NCI-H2081 treated with DMSO at 0.1 percent for 48 hours (cell line): ENCODE results near the gene TM4SF20.

Source experiments
- DNase-seq: peaks from one replicate; lab custom pipeline; 2025; lab: John Stamatoyannopoulos, UW

Gene TM4SF20

DNA sequence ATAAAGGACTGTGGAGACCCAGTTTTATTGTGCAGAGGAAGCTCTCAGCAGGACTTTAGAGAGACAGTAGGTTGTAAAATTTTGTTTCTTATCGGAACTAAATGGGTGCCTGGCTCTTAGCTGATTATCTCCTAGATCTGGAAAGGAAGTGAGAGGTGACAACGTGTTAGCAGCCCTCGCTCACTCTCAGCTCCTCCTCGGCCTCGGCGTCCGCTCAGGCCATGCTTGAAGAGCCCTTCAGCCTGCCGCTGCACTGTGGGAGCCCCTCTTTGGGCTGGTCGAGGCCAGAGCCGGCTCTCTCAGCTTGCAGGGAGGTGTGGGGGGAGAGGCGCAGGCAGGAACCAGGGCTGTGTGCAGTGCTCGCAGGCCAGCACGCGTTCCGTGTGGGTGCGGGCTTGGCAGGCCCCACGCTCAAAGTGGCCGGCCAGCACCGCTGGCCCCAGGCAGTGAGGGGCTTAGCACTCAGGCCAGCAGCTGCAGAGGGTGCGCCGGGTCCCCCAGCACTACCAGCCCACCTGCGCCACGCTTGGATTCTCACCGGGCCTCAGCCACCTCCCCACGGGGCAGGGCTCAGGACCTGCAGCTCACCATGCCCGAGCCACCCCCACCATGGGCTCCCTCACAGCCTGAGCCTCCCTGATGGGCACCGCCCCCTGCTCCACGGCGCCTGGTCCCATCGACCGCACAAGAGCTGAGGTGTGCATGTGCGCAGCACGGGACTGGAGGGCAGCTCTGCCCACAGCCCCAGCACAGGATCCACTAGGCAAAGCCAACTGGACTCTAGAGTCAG lies 58.6 kb downstream of the TM4SF20 start:
- no peak for DNase-seq

DNA sequence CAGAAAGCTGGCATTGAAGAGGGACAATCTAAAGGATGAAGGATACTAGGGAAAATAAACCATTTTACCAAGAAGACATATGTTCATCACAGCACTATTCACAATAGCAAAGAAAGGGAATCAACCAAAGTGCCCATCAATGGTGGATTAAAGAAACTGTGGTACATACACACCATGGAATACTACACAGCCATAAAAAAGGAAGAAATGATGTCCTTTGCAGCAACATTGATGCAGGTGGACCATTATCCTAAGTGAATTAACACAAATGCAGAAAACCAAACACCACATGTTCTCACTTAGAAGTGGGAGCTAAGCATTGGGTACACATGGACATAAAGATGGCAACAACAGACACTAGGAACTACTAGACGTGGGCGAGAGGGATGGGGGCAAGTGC lies 61.3 kb downstream of the TM4SF20 start:
- no peak for DNase-seq

DNA sequence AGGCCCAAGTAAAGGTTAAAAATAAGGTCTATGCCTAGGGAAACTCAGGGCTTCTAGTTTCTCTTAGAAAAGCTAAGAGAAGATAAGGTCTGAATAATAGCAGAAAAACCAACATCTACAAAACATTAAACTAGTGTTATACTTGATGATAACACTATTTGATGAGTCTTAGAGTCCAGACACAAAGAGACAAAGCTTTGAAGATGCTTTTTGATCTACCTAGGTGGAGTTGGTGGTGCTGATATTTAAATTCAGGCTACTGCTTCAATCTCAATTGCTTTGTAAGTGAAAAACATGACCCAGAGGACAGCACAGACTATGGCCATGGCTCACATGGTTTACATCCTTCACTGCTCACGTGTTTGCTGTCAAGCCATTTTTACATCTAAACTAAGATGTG lies 65.8 kb downstream of the TM4SF20 start:
- no peak for DNase-seq

DNA sequence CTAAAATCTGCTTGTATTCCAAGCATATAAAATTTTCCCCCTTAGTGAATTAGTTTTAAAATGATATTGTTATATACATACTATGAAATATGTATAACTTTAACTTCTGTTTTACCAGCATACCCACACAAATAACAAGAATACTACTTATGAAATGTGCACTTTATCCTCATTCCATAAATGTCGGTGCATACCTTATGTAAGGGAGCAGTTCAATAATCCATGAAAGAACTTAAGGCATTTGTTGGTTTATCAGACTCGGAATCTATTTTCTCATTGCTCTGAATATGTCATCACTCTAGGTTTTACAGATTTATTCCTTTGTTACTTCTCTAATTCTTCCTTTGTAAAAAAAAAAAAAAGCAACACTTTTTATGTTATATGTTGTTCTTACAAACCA lies 66.5 kb downstream of the TM4SF20 start:
- no peak for DNase-seq
